Myocyte (in vitro differentiated cells): ENCODE data around the gene MICAL2. TPM values are rescaled to one million over a fixed set of nuclear protein-coding genes. Genes with fewer than 3 reads are reported as not detected.

Experiments
- DNase-seq: peaks from one replicate; pipeline ENCODE4 v3.0.0-alpha.2; 2012; ENCODE audit warnings: low read depth
- total RNA-seq: library from RNA; depleted of rRNA; stranded (reverse); fragments of >200 nt; gene quantifications from 2 replicates; pipeline ENCODE4 v1.2.3, GENCODE V29; 2014

Gene MICAL2
- total RNA-seq, 1 donor from 2014 or later: 14.7 TPM

DNA sequence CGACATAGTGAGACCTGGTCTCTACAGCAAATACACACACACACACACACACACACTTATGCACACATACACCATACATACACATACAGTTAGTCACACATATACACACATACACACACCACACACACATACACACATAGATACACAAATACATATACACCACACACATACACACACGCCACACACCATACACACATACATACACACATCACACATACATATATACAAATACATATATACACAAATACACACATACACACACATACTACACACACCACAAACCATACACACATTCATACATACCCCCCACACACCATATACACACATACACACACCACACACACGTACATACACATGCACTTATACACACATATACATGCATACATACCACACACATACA lies 57.7 kb downstream of the MICAL2 start:
- no peak for DNase-seq

DNA sequence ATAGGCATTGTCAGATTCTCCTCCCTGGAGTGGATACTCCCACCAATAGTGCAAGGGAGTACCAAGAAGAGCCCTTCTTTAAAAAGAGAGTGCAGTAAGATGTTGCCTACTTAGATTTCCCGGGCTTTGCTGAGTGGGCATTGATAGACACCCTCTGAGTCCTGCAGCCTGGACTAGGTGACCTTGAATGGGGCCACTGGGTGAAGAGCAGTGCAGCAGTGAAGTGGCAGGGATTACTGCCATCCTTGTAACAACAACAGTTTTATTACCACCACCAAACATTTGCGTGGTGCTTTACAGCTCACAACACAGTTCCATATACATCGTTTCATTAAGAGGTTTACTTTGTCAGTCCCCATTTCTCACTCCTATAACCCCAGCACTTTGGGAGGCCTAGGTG lies 59.4 kb downstream of the MICAL2 start:
- no peak for DNase-seq

DNA sequence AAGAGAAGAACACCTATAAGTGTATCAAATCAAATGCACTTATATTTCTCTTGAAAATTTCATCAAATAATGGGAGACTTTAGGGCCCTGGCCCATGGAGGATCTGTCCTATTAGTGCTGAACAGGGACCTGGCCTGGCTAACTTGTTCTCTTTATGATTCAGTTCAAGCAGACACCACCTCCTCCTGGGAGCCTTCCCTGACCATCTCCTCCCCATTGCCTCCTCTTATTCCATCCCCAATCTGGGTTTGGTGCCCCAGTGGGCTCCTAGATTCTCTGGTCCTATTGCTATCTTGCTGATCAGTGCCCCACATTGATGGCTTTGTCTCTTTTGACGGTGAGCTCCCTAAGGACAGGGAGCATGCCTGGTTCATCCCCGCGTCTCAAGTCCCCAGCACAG lies 60.1 kb downstream of the MICAL2 start:
- DNase-seq: no peak

DNA sequence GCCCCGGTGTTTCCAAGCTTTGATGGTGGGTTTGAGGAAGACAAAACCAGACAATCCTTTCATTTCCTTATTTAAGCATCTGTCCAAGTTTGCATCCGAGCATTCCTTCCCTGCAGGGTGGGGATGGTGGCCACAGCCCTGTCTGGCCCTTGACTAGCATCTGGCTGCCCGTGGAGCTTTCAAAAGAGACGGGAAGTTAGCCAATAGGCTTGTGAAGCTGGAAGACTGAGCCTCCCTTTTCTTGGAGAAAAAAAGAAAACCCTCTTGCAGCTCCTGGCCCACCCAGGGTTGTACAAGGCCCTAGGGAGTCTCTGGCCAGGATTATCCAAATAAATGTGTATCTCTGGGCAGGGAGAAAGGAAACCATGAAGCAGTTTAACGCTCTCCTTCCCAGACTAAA lies 60.6 kb downstream of the MICAL2 start:
- DNase-seq: peak; percentile 51

DNA sequence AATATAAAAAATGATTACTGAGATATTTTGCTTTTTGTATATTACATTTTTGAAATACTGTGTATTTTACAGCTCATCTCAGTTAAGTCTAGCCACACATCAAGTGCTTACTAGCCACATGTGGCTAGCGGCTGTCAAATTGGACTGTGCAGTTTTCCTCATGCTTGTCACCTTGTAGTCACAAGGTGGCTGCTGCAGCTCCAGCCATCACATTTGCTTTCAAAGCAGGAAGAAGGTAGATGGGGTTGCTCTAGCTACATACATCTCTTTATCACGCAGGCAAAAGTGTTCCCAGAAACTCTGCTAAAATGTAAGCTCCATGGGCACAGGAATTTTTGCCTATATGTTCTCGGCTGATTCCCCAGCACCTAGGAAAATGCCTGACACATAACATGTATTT lies 61.5 kb downstream of the MICAL2 start:
- no peak for DNase-seq

DNA sequence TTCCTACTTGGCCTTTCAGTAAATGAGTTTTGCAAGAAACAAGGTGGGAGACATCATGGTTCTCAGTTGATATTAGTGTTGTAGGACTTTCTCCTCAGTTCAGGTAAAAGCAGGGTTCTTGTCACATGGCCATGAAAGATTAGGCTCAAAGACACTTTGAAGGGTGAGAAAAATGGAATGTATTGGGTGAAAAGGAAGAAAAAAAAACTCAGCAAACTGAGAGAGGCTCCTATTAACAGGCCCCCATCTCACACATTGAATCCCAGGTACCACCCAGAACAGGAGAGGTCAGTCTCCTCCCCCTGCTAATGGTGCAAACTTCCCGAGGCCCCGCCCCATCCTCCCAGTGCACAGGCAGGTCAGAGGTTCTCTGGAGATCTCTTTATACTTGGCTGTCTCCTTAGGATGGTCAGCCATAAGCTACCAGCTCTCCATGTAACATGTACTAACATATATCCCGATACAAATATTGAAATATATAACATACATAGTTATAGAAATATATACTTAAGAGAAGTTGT lies 62.2 kb downstream of the MICAL2 start:
- DNase-seq: no peak

DNA sequence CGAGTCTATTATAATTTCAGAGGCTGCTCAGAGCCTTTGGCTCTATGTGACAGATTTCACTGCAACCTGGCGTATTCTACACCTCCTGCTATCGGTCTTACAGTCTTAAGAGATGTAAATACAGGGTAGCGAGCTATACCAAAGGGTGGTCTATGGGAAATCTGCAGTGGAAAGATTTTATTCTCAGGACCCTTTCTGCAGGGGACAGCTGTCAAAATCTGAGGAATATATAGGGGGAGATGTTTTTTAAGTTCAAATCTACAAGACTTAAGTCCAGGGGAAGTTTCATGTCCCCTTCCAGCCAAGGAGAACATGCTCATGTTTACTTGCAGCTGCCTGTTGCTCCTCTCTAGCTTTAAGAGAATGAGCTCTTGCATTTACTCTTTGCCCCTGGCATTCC lies 62.7 kb downstream of the MICAL2 start:
- no peak for DNase-seq

DNA sequence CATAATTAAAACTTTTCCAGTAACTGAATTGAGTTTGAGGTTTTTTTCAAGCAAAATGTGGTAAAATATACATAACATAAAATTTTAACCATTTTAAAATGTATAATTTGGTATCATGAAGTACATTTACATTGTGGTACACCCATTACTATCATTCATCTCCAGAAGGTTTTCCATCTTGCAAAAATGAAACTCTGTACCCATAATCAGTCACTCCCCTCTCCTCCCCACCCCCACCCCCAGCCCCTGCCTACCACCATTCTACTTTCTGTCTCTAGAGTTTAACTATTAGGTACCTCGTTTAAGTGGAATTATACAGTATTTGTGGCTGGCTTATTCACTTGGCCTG lies 63.7 kb downstream of the MICAL2 start:
- DNase-seq: no peak

DNA sequence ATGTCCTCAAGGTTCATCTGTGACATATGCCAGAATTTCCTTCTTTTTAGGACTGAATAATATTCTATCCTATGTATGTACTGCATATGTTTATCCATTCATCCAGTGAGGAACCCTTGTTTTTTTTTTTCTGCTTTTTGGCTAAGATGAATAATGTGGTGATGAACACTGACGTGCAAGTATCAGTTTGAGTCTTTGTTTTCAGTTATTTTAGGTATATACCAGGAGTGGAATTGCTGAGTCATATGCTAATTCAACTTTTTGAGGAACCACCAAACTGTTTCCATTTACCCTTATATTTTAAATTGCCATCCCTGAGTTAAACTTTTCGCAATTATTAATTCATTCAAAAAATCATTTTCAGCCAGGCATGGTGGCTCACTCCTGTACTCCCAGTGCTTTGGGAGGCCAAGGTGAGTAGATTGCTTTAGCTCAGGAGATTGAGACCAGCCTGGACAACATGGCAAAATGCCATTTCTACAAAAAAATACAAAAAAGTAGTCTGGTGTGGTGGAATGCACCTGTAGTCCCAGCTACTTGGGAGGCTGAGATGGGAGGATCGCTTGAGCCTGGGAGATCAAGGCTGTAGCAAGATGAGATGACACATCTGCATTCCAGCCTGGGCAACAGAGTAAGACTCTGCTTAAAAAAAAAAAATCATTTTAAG lies 64.2 kb downstream of the MICAL2 start:
- no peak for DNase-seq

DNA sequence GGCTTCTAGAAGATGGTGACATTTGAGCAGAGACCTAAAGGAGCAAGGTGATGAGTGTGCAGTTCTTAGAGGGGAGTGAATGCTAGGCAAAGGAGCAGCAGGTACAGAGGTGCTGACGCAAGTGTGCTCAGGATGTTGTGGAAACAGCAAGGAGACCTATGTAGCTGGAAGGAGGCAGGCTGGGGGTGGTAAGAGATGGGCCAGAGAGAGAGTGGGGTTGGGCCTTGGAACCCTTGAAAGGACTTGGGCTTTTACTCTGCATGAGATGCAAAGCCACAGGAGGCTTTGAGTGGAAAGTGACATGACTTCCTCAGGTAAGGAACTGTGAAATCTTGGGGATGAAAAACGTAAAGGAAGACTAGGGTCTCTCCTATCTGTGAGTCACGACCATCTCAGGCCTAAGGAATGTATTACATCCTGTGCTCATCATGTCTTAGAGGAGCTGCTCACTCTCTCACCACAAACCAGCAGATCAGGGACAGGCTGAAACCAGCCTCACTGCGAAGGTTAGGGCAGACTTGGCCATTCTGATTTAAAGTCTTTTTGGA lies 65.4 kb downstream of the MICAL2 start:
- peak; percentile 49 for DNase-seq

DNA sequence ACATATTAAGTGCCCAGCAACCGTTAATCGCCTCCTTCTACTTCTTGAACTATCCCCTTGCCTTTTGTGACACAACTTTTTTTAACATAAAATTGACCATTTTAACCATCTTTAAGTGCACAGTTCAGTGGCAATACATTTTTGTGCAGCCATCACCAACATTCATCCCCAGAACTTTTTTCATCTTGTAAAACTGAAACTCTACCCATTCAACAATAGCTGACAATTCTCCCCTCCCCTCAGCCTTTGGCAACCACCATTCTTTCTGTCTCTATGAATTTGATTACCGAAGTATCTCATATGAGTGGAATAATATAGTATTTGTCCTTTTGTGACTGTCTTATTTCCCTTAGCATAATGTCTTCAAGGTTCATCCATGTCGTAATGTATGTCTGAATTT lies 66.0 kb downstream of the MICAL2 start:
- no peak for DNase-seq

DNA sequence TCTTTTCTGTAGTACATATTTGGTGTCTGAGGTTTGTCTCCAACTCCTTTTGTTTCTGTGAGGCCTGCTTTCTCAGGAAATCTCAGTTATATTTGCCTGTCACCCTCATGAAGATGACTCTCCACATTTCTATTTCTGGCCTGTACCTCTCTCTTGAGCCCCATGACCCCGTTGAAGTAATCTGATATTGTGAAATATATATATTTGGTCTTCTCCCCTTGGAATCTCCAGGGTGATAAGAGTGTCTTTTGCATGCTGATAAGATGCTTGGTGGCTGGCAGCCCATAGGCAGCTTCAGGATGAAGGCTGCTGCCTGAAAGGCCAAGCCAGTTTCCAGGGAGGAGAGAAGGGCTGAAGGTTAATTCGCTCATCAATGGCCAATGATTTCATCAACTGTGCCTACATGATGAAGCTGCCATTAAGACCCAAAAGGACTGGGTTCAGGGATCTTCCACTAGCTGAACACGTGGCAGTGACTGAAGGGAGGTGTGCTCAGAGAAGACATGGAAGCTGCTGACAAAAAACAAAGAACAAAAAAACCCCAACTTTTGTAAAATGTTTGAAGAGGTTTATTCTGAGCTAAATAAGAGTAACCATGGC lies 67.4 kb downstream of the MICAL2 start:
- DNase-seq: no peak

DNA sequence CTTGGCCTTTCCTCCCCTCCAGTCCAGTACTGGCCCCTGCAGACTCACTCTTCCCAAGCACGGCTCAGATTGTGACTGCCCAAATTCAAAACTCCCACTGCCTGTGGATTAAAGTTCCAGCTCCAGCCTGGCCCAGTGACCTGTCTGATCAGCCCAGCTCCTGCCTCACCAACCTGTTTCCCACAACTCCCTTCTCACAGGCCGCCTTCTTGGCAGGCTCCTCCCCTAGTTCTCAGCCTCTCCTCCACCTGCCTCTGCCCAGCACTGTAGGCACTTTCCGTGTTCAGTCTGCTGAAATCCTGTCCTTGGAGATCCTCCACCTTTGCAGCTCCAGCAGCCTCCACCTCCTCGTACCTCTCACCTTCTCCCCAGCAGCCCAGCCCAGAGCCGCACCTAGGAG lies 68.6 kb downstream of the MICAL2 start:
- no peak for DNase-seq

DNA sequence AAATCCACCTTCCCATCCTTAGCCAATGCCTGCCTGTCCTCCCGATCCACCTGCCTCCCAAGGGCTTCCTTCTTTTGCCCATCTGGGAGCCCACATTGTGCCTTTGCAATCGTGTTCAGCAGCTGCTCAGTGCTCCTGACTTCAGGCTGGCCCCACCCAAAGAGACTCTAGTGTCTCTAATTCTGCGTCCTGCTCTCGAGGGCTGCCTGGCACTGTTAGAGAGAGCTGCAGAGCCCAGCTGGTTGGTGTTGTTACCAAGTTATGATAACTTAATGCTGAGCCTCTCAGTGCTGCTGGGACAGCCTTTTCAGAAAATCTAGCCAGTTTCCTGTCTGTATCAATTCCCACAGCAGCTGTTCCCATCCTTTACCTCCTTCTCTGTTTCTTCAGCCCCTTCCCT lies 69.1 kb downstream of the MICAL2 start:
- peak; percentile 86 for DNase-seq

DNA sequence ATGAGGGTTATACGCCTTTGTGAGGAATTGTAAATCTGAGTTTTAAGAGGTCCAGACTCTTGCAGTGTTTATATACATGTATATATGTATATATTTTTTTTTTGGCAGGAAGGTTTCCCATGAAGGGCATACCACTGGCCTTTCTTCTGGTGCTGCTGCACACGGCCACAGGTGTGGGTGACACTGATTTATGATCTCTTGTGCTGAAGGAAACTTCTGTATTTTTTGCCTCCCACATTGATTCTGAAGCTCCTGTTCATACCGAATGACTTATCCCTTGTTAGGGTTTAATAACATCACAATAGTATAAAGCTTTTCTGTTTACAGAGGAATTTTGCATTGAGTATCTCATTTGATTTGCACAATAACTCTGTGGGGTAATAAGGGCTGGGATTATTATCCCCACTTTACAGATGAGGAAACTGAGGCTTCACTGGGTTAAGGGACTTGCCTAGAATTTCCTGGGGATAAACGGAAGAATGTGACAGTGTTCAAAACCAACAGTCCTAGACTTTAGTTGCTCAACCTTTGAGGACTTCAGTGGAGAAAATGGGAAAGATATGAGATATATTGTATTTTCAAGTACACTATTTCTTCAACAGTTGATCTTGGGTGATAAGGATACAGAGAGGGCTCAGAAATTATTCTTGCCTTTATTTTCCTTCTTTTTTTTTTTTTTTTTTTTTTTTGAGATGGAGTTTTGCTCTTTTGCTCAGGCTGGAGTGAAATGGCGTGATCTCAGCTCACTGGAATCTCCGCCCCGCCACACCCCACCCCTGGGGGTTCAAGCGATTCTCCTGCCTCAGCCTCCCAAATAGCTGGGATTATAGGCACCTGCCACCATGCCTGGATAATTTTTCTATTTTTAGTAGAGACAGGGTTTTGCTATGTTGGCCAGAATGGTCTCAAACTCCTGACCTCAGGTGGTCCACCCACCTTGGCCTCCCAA lies 70.1 kb downstream of the MICAL2 start:
- DNase-seq: peak; percentile 41

DNA sequence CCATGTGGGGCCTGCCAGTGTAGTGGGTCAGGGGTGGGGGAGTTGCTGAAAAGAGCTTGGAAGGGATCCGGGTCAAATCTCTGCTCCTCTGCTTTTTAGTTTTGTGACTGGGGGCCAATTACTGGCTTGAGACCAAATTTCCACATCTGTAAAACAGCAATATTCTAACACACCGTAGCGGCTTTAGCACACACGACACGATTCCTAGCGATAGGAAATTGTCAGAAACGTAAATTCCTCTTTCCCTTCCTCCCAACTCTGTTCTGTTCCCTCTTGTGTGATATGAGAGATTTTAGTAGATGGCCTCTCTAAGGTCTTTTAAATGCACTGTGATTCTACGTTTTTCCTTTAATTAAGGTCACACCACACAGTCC lies 71.9 kb downstream of the MICAL2 start:
- DNase-seq: no peak

DNA sequence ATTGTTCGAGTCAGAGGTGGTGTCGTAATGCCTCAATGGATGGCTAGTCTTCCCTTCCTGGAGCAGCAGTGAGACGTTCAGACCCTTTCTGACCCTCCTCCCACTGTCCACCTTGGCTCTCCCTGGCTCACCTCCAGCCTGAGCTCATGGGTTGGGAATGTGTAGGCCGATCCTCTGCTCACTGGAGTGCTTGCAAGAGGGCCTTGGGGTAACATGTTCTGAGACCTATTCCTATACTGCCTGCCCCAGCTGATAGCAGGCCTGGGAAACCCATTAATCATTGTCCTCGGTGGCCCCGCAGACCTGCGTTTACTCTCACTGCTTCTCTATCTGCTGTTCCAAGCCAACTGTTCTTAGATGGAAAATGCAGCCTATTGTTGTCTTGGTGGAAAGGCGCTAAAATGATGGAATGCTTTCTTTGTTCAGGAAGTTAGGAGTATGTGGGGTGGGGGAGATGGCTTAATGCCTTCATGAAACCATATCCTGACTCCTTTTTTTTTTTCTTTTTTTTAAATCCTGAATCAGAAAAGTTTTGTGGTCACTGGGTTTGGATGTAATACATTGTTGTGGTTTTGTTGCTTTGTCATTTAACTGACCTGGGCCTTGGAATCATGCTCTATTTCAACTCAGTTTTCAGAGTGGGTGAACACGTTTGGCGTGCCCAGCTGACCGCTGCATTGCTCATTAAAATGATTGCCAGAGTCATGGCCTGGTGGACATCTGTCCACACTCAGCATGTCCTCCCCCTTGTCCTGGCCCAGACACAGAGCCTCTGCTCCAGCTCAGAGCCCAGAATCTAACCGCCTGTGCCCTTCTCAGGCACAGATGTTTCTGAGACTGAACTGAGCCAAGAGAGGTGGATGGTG lies 72.5 kb downstream of the MICAL2 start:
- peak; percentile 98 for DNase-seq

DNA sequence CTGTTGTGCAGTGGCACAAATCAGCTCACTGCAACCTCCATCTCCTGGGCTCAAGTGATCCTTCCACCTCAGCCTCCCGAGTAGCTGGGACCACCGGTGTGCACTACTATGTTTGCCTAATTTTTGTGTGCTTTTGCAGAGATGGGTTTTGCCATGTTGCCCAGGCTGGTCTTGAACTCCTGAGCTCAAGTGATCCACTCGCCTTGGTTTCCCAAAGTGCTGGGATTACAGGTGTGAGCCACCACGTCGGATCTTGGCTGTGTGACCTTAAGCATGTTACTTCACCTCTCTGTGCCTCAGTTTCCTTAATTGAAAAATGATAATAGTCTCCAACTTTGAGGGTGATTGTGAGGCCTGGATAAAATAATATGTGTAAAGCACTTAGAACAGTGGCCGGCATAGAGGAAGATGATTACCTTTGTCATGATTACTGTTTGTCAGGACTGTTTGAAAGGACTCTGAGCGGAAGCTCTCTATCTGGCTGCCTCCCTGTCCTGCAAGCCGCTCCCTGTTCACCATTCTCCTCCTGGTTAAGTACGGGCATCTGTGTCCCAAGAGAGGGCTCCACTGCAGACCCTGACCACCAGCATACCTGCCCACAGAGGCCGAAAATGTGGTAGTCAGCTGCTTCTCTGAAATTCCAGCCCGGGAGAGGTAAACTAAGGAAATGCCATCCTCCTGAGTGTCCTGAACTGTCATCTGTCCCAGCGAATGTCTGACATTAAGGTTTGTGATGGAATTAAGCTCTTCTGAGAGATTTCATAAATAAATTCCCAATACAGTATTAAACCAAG lies 73.6 kb downstream of the MICAL2 start:
- no peak for DNase-seq

DNA sequence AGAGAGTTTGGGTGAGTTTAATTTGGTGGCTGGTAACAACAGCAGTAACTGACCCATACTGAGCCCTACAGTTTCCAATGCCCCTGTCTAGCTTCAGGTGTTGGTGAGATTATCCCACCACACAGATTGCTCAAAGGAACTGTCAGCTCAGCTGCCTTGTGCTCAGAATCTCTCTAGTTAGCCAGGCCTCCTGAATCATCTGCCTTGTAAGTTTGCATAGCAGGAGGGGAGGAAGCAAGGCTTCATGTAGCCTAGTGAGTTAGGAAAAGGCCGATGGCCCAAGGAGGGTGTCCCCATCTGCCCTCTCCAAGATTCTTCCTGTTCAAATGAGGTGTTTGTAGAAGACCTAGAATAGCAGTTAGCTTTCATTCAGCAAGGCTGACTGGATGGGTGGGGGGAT lies 74.3 kb downstream of the MICAL2 start:
- DNase-seq: no peak

DNA sequence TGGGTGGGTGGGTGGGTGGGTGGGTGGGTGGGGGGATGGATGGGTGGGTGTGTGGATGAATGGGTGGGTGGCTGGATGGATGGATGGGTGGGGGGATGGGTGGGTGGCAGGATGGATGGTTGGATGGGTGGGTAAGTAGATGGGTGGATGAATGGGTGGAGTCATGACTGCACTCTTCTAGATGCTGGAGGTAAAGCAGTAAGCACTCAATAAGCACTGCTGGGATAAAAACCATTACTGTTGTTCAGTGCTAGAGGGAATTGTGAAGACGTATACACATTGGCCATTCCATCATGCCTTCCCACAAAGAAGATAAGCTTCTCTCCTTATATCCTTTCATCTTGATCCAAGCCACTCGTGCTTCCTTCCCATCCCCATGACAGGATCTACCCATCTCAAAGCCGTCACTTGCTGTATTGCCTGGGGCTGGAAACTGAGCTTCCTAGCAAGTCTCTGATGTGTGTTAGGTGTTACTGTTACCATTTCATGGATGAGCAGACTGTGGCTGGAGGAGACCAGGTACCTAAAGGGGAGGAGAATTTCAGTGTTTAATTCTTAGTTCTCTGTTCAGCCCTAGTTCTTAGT lies 74.8 kb downstream of the MICAL2 start:
- DNase-seq: no peak
